ENCODE results near the gene SNX9.

DNA sequence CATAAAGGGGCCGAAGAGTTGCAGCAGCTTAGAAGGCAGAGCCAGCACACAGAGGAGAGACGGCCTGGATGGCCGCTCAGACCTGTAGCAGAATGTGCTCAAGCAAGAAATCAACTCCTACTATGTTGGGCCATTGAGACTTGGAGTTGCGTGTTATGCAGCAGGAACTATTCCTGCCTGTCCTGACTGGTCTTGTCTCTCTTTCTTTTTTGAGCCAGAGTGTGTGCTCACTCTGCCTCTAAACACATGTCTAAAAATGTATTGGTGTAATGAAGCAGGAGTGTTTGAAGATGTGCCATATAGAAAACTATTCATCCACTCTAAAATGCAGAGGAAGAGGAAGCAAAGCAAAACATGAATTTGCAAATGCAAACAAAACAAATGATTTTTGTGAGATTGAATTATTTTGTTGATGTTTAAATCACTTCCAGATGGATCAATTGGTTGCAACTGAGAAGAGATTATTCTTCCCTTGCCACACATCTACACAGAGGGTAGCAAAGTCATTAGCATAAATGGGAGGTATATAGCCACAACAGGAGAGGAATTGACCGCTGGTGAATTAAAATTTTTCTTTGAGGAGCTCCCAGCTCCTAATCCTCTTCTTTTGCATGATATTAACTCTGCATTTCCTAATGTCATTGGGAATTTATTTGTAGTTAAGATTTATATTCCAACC lies 138.2 kb downstream of the SNX9 start:
- TF ChIP-seq ZNF707 (tag by site-specific recombination; IDR thresholded peaks at IDR 0.05) (no peak), ZFP3 (tag by site-specific recombination; IDR thresholded peaks at IDR 0.05; ENCODE audit: low read depth) (no peak), ZNF555 (tag by site-specific recombination; conservative IDR thresholded peaks at IDR 0.05) (no peak)

Measured in HEK293 (cell line).